HCT116 (cell line): Measurements from ENCODE around the gene SLC66A2. TPM values are rescaled to one million over a fixed set of nuclear protein-coding genes. Genes with fewer than 3 reads are reported as not detected.

ENCODE experiments used
- ATAC-seq: fragments of 200-7000 bp; cut with Tn5 transposase; 2 replicates; pipeline ENCODE4 v1.9.1; 2020; ENCODE audit warnings: mild to moderate bottlenecking, moderate library complexity
- BruUV-seq: library from RNA; stranded (reverse); fragments of 400-500 nt; replicated peaks from 2 replicates; lab custom pipeline; 2021; lab: Mats Ljungman, UMichigan
- CTCF ChIA-PET: fragments of 300-600 bp; sonication (Branson Sonifier 250); formaldehyde crosslinking; loops from one replicate; lab custom pipeline; 2021; ENCODE audit warnings: antibody characterized with exemption; lab: Charles Lee
- POLR2A ChIA-PET: fragments of 300-600, 350-600 bp; sonication (Branson Sonifier 250); formaldehyde crosslinking; loops from one replicate; lab custom pipeline; 2021; ENCODE audit warnings: antibody characterized with exemption; lab: Charles Lee
- RAD21 ChIA-PET, 2 experiments: fragments of 300-600 bp; sonication (Branson Sonifier 250); formaldehyde crosslinking; loops; one replicate each; lab custom pipeline; 2023; ENCODE audit warnings: low total read pairs in 2 of 2; ENCODE audit not compliant: uncharacterized antibody in 2 of 2, unreplicated experiment in 2 of 2, low non-redundant PET in 1 of 2; lab: Charles Lee
- DNase-seq: peaks from one replicate; pipeline ENCODE4 v3.0.0-alpha.2; 2010; ENCODE audit warnings: low read depth, low spot score
- H2AFZ ChIP-seq: fragments of 200-600 bp; shearing (Covaris generic), sonication (generic); 2 replicates; pipeline ENCODE4 v1.6.1; 2017; ENCODE audit warnings: low read depth, mixed run types, mixed read lengths, antibody characterized with exemption, low read length; ENCODE audit not compliant: poor library complexity, severe bottlenecking
- H3K27ac ChIP-seq: 2 replicates; pipeline ENCODE4 v1.5.1; 2012; ENCODE audit warnings: low read depth, low read length
- H3K27me3 ChIP-seq: fragments of 200-600 bp; sonication (generic); 2 replicates; pipeline ENCODE4 v1.6.1; 2016; ENCODE audit warnings: mixed run types, low read length, mixed read lengths; ENCODE audit not compliant: insufficient read depth
- H3K36me3 ChIP-seq, 2 experiments: fragments of 200-500 bp in 1 of 2; fragments of 200-600 bp in 1 of 2; sonication (Bioruptor generic) in 1 of 2; sonication (generic) in 1 of 2; 2 replicates each; pipeline versions ENCODE4 v1.5.1 to v1.6.1; 2014 to 2016; ENCODE audit warnings: low read length in 2 of 2, inconsistent platforms in 1 of 2, mixed read lengths in 1 of 2, mixed run types in 1 of 2; ENCODE audit not compliant: insufficient read depth in 2 of 2, control insufficient read depth in 1 of 2
- H3K4me1 ChIP-seq, 2 experiments: fragments of 200-600 bp in 1 of 2; sonication (generic) in 1 of 2; 2 replicates each; pipeline versions ENCODE4 v1.5.1 to v1.6.1; 2012 to 2017; ENCODE audit warnings: low read length in 2 of 2, inconsistent platforms in 1 of 2, mild to moderate bottlenecking in 1 of 2, mixed read lengths in 1 of 2, mixed run types in 1 of 2, moderate library complexity in 1 of 2; ENCODE audit not compliant: insufficient read depth in 2 of 2, control insufficient read depth in 1 of 2
- H3K4me2 ChIP-seq: fragments of 200-600 bp; sonication (generic); 2 replicates; pipeline ENCODE4 v1.6.1; 2017; ENCODE audit warnings: mixed run types, low read length, mixed read lengths
- H3K4me3 ChIP-seq, 2 experiments: fragments of 200-600 bp in 1 of 2; sonication (generic) in 1 of 2; replicated peaks in 1 of 2; 2 replicates each; pipeline ENCODE4 v1.5.1; 2011 to 2016; ENCODE audit warnings: low read length in 2 of 2, control low read depth in 1 of 2, low read depth in 1 of 2, mild to moderate bottlenecking in 1 of 2, mixed read lengths in 1 of 2, mixed run types in 1 of 2
- H3K79me2 ChIP-seq: fragments of 200-600 bp; sonication (generic); 2 replicates; pipeline ENCODE4 v1.6.1; 2017; ENCODE audit warnings: mild to moderate bottlenecking, mixed run types, low read length, moderate library complexity, mixed read lengths; ENCODE audit not compliant: insufficient read depth
- H3K9ac ChIP-seq: fragments of 200-600 bp; sonication (generic); 2 replicates; pipeline ENCODE4 v1.6.1; 2016; ENCODE audit warnings: low read length, mixed read lengths
- H3K9me2 ChIP-seq: fragments of 200-600 bp; sonication (generic), shearing (Covaris generic); 2 replicates; pipeline ENCODE4 v1.6.1; 2017; ENCODE audit warnings: mixed run types, mild to moderate bottlenecking, moderate library complexity; ENCODE audit not compliant: insufficient read depth
- H3K9me3 ChIP-seq, 2 experiments: fragments of 200-500 bp in 1 of 2; fragments of 200-600 bp in 1 of 2; sonication (Bioruptor generic) in 1 of 2; sonication (generic) in 1 of 2; 2 replicates each; pipeline ENCODE4 v1.6.1; 2014 to 2017; ENCODE audit warnings: low read length in 2 of 2, mixed read lengths in 2 of 2, inconsistent platforms in 1 of 2, low read depth in 1 of 2, mild to moderate bottlenecking in 1 of 2, mixed run types in 1 of 2, moderate library complexity in 1 of 2; ENCODE audit not compliant: control insufficient read depth in 1 of 2, insufficient read depth in 1 of 2
- H4K20me1 ChIP-seq: fragments of 200-600 bp; sonication (generic), shearing (Covaris generic); 2 replicates; pipeline ENCODE4 v1.6.1; 2017; ENCODE audit warnings: mixed run types, mild to moderate bottlenecking, moderate library complexity; ENCODE audit not compliant: insufficient read depth
- CBX3 ChIP-seq: IDR thresholded peaks from 2 replicates; pipeline ENCODE4 v1.6.1; 2012; ENCODE audit warnings: low read depth
- ELF1 ChIP-seq: IDR thresholded peaks from 2 replicates; pipeline ENCODE4 v1.6.1; 2012; ENCODE audit warnings: low read depth, borderline replicate concordance
- EZH2phosphoT487 ChIP-seq: fragments of 200-600 bp; IDR thresholded peaks from 2 replicates; pipeline ENCODE4 v1.6.1; 2018; ENCODE audit warnings: antibody characterized with exemption, borderline replicate concordance
- FOSL1 ChIP-seq: IDR thresholded peaks from 2 replicates; pipeline ENCODE4 v1.6.1; 2012; ENCODE audit warnings: low read depth
- JUND ChIP-seq: IDR thresholded peaks from 2 replicates; pipeline ENCODE4 v1.6.1; 2012
- RAD21 ChIP-seq: IDR thresholded peaks from 2 replicates; pipeline ENCODE4 v1.6.1; 2012; ENCODE audit warnings: low read depth, mild to moderate bottlenecking
- SIN3A ChIP-seq: IDR thresholded peaks from 2 replicates; pipeline ENCODE4 v1.6.1; 2012; ENCODE audit warnings: low read depth
- SP1 ChIP-seq: IDR thresholded peaks from 2 replicates; pipeline ENCODE4 v1.6.1; 2012; ENCODE audit warnings: low read depth
- SRF ChIP-seq: IDR thresholded peaks from 2 replicates; pipeline ENCODE4 v1.6.1; 2012; ENCODE audit warnings: low read depth
- TCF7L2 ChIP-seq: IDR thresholded peaks from 2 replicates; pipeline ENCODE4 v1.7.0; 2011; ENCODE audit warnings: borderline replicate concordance, inconsistent platforms; ENCODE audit not compliant: insufficient read depth, insufficient read length; ENCODE audit errors: extremely low read depth
- YY1 ChIP-seq: IDR thresholded peaks from 2 replicates; pipeline ENCODE4 v1.6.1; 2011; ENCODE audit warnings: low read length, low read depth, moderate library complexity, mild to moderate bottlenecking; ENCODE audit not compliant: insufficient replicate concordance; ENCODE audit errors: extremely low read depth
- ZFX ChIP-seq: fragments of 450-650 bp; IDR thresholded peaks from 2 replicates; pipeline ENCODE4 v1.6.1; 2017
- ZNF274 ChIP-seq: fragments of 200-500 bp; sonication (Bioruptor generic); IDR thresholded peaks from 2 replicates; pipeline ENCODE4 v1.6.1; 2014; ENCODE audit warnings: mild to moderate bottlenecking, low read depth, low read length, inconsistent platforms
- intact Hi-C: fragments of 100-400 bp; cut with micrococcal nuclease; formaldehyde crosslinking; loops from 2 replicates; pipeline ENCODE4 v1.10.0; 2022
- total RNA-seq: library from RNA; stranded (reverse); gene quantifications from one replicate; pipeline ENCODE4 v1.2.1, GENCODE V29; 2021; ENCODE audit not compliant: unreplicated experiment
- TF ChIP-seq, protein P1 (sequence below): IDR thresholded peaks from 2 replicates; pipeline ENCODE4 v1.6.1; 2011; ENCODE audit warnings: mild to moderate bottlenecking, low read length, moderate library complexity; ENCODE audit not compliant: insufficient replicate concordance; ENCODE audit errors: extremely low read depth
- TF ChIP-seq, protein P2 (sequence below): IDR thresholded peaks from 2 replicates; pipeline ENCODE4 v1.6.1; 2012
- TF ChIP-seq, protein P3 (sequence below): IDR thresholded peaks from 2 replicates; pipeline ENCODE4 v1.6.1; 2012; ENCODE audit warnings: low read depth

SLC66A2 gene
- total RNA-seq, 1 experiment from 2014 or later: 44.9 TPM

DNA sequence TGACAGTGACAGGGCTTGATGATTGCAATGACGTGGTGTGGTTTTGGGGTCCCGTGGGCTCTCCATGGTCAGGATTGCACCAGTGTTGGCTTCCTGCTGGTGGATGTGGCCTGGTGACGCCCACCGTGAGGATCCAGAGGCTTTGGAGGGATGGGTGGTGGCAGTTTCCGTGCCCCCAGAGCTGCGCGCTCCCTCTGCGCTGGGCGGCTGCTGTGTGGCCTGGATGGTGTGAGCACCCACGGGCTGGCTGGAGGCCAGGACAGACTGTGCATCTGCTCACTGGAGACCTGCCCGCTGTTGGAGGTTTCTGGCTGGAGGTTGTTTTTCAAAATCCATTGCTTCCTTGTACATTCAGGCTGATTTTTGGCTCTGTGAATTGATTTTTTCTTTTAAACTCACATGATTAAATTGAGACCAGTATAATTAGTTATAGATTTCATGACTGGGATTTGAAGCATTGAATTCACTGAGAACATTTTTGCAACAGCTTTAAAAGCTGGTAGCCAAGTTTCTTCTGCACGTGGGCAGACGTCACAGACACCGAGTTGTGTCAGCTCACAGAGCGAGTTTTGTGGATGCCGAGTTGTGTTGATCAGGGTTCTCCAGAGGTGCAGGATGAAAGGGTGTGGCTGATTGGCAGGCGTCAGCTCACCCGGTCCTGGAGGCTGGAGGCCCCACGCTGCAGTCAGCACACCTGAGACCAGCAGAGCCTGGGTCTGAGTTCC is 81.0 kb downstream of the SLC66A2 start:
- no peak overlapping the region for H3K4me2 ChIP-seq
- TF ChIP-seq ZFX (no peak), TCF7L2 (no peak), YY1 (no peak), EZH2phosphoT487 (no peak), JUND (no peak), SRF (no peak), SP1 (no peak), SIN3A (no peak), RAD21 (no peak), ELF1 (no peak), FOSL1 (no peak), ZNF274 (no peak), CBX3 (no peak)
- TF ChIP-seq, protein P1, sequence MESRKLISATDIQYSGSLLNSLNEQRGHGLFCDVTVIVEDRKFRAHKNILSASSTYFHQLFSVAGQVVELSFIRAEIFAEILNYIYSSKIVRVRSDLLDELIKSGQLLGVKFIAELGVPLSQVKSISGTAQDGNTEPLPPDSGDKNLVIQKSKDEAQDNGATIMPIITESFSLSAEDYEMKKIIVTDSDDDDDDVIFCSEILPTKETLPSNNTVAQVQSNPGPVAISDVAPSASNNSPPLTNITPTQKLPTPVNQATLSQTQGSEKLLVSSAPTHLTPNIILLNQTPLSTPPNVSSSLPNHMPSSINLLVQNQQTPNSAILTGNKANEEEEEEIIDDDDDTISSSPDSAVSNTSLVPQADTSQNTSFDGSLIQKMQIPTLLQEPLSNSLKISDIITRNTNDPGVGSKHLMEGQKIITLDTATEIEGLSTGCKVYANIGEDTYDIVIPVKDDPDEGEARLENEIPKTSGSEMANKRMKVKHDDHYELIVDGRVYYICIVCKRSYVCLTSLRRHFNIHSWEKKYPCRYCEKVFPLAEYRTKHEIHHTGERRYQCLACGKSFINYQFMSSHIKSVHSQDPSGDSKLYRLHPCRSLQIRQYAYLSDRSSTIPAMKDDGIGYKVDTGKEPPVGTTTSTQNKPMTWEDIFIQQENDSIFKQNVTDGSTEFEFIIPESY: no peak
- TF ChIP-seq, protein P2, sequence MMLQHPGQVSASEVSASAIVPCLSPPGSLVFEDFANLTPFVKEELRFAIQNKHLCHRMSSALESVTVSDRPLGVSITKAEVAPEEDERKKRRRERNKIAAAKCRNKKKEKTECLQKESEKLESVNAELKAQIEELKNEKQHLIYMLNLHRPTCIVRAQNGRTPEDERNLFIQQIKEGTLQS: no peak
- TF ChIP-seq, protein P3, sequence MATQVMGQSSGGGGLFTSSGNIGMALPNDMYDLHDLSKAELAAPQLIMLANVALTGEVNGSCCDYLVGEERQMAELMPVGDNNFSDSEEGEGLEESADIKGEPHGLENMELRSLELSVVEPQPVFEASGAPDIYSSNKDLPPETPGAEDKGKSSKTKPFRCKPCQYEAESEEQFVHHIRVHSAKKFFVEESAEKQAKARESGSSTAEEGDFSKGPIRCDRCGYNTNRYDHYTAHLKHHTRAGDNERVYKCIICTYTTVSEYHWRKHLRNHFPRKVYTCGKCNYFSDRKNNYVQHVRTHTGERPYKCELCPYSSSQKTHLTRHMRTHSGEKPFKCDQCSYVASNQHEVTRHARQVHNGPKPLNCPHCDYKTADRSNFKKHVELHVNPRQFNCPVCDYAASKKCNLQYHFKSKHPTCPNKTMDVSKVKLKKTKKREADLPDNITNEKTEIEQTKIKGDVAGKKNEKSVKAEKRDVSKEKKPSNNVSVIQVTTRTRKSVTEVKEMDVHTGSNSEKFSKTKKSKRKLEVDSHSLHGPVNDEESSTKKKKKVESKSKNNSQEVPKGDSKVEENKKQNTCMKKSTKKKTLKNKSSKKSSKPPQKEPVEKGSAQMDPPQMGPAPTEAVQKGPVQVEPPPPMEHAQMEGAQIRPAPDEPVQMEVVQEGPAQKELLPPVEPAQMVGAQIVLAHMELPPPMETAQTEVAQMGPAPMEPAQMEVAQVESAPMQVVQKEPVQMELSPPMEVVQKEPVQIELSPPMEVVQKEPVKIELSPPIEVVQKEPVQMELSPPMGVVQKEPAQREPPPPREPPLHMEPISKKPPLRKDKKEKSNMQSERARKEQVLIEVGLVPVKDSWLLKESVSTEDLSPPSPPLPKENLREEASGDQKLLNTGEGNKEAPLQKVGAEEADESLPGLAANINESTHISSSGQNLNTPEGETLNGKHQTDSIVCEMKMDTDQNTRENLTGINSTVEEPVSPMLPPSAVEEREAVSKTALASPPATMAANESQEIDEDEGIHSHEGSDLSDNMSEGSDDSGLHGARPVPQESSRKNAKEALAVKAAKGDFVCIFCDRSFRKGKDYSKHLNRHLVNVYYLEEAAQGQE: no peak
- no peak overlapping the region for H3K4me3 ChIP-seq
- H3K27me3 ChIP-seq: no peaks in the 10 kb centered on the region
- POLR2A ChIA-PET: no interaction called here
- no peak overlapping the region for H3K9ac ChIP-seq
- ATAC-seq (no peak), DNase-seq (no peak)
- no peaks in the 10 kb centered on the region for H3K79me2 ChIP-seq
- H3K4me1 ChIP-seq: no peaks in the 10 kb centered on the region
- CTCF ChIA-PET: no interaction called here
- H4K20me1 ChIP-seq: no peaks in the 10 kb centered on the region
- intact Hi-C loops: no loop called here
- H3K9me2 ChIP-seq: no peaks in the 10 kb centered on the region
- H2AFZ ChIP-seq: no peak overlapping the region
- H3K9me3 ChIP-seq: no peaks in the 10 kb centered on the region
- H3K27ac ChIP-seq: no peak overlapping the region
- RAD21 ChIA-PET: no interaction called here
- BruUV-seq: no TSS peak
- no peaks in the 10 kb centered on the region for H3K36me3 ChIP-seq
